Measurements from ENCODE around the gene GFOD2. TPM values are rescaled to one million over a fixed set of nuclear protein-coding genes. Genes with fewer than 3 reads are reported as not detected.
A peak's percentile ranks its signal among the peaks of the same experiment; 100 is the strongest.

The GFOD2 gene
- total RNA-seq, 1 donor, result 11.9 TPM

GRCh38 chr16:67661101-67661761, 57.9 kb downstream of the GFOD2 start:
- TF ChIP-seq CTCF (IDR thresholded peaks at IDR 0.05; ENCODE audit: insufficient read depth, low read length), result no peak
- peak overlapping the region; percentile 56 for H3K4me3 ChIP-seq (ENCODE audit: low read depth, low read length)
- DNase-seq (ENCODE audit: low read depth), result peak; percentile 31

- DNase-seq (ENCODE audit: low read depth), result peak; percentile 93
- no peak for TF ChIP-seq CTCF (IDR thresholded peaks at IDR 0.05; ENCODE audit: insufficient read depth, low read length)
- peak within 1 kb of the TSS; percentile 89 for H3K4me3 ChIP-seq (ENCODE audit: low read depth, low read length)
These were observed 58.5 kb downstream of the GFOD2 start, which contains the start of gene PARD6A for GRCh38 chr16:67660564-67661028. TSS of gene PARD6A (plus strand) at chr16:67660960. CDS start at chr16:67661039, 79 bp downstream.

GRCh38 chr16:67659675-67660563, 59.2 kb downstream of the GFOD2 start, which contains the start of gene ACD:
TSS of gene ACD (minus strand) at chr16:67660260. CDS start at chr16:67660220, 40 bp downstream.
- no peak for TF ChIP-seq CTCF (IDR thresholded peaks at IDR 0.05; ENCODE audit: insufficient read depth, low read length)
- peak; percentile 85 for DNase-seq (ENCODE audit: low read depth)
- H3K4me3 ChIP-seq (ENCODE audit: low read depth, low read length), result peak within 1 kb of the TSS; percentile 89

- TF ChIP-seq CTCF (IDR thresholded peaks at IDR 0.05; ENCODE audit: insufficient read depth, low read length), result no peak
- DNase-seq (ENCODE audit: low read depth), result no peak
- H3K4me3 ChIP-seq (ENCODE audit: low read depth, low read length), result peak overlapping the region; percentile 89
These were observed 60.1 kb downstream of the GFOD2 start for GRCh38 chr16:67658849-67659674.

DNA sequence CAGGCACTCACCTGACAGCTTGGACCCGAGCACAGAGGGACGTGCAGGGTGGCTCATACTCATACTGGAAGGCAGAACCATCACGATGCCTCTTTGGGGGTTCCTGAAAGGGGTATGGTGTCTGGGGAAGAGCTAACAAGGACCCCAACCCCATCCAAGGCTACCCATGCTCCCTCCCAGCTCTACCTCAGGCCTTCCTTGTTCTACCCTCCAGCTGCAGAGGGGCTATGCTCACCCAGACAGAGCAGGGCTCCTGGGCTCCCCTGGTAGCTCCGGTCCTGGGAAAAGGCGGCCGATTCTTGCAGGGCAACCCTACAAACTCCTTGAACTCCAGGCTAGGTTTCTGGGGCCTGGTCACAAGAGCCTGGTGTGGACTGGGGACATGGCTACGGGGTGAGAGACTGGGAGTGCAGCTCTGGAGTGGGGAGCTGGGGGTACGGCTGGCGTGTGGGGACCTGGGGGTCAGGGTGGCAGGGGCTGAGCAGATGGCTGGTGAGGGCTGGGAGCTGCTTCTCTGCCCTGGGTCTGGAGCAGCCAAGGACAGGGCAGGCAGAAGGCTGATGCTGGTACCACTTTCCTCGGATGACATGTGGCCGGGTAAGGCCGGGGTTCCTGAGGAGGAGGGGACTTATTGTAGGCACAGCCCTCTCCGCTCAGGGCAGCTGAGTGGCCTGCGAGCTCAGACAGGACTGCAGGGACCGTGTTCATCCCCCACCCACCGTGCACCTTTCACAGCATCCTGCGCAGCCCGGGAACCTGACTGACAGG, 61.2 kb downstream of the GFOD2 start:
- DNase-seq (ENCODE audit: low read depth), result no peak
- no peak for TF ChIP-seq CTCF (IDR thresholded peaks at IDR 0.05; ENCODE audit: insufficient read depth, low read length)
- no peak overlapping the region for H3K4me3 ChIP-seq (ENCODE audit: low read depth, low read length)
